Activated T-helper 17 cell treated with anti-CD3 and anti-CD28 coated beads, Interleukin-2, amount 50 U/mL, for 72 hours (primary cell): ENCODE data around the gene ENPP7. TPM values are rescaled to one million over a fixed set of nuclear protein-coding genes. Genes with fewer than 3 reads are reported as not detected.

Source experiments
- ATAC-seq: fragments of 150-1000 bp; cut with Tn5 transposase; replicated peaks from 2 replicates; pipeline ENCODE4 v1.10.0; 2021; ENCODE audit warnings: mild to moderate bottlenecking, moderate library complexity
- H3K27ac Mint-ChIP-seq: one replicate; pipeline ENCODE4 v1.8.0; 2022; ENCODE audit warnings: mixed read lengths
- H3K27me3 Mint-ChIP-seq: one replicate; pipeline ENCODE4 v1.8.0; 2022; ENCODE audit warnings: mixed read lengths
- H3K36me3 Mint-ChIP-seq: one replicate; pipeline ENCODE4 v1.8.0; 2022; ENCODE audit warnings: low read depth, mild to moderate bottlenecking, mixed read lengths
- H3K4me1 Mint-ChIP-seq: one replicate; pipeline ENCODE4 v1.8.0; 2022; ENCODE audit warnings: mixed read lengths
- H3K4me3 Mint-ChIP-seq: one replicate; pipeline ENCODE4 v1.8.0; 2022; ENCODE audit warnings: mild to moderate bottlenecking, mixed read lengths
- H3K9me3 Mint-ChIP-seq: one replicate; pipeline ENCODE4 v1.8.0; 2022; ENCODE audit warnings: mixed read lengths
- total RNA-seq, 2 donors: library from RNA; stranded (reverse); gene quantifications; one replicate each; pipeline ENCODE4 v1.2.3, GENCODE V29; 2022

Gene ENPP7
- total RNA-seq, 2 donors from 2014 or later = 0.50 TPM; not detected in 1

DNA sequence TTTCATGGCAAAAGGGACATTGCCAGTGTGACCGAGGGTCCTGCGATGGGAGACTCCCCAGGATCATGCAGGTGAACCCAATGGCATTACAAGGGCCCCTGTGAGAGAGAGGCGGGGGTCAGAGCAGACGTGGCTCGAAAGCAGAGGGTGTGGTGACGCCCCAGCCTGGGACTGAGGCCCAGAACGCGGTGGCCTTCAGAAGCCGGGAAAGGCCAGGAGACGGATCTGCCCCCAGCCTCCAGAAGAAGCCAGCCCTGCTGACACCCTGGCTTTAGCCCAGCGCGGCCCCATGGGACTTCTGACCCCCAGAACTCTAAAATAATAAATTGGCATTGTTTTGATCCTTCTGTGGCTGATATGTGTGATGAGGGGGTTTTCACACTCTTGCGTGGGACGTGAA is 17.4 kb upstream of the ENPP7 start:
- peaks cover 12% of the 10 kb centered on the region for H3K27me3 Mint-ChIP-seq
- no peak overlapping the region for H3K27ac Mint-ChIP-seq
- H3K36me3 Mint-ChIP-seq = no peaks in the 10 kb centered on the region
- H3K4me3 Mint-ChIP-seq = no peak overlapping the region
- ATAC-seq = no peak
- H3K9me3 Mint-ChIP-seq = no peaks in the 10 kb centered on the region
- no peaks in the 10 kb centered on the region for H3K4me1 Mint-ChIP-seq

DNA sequence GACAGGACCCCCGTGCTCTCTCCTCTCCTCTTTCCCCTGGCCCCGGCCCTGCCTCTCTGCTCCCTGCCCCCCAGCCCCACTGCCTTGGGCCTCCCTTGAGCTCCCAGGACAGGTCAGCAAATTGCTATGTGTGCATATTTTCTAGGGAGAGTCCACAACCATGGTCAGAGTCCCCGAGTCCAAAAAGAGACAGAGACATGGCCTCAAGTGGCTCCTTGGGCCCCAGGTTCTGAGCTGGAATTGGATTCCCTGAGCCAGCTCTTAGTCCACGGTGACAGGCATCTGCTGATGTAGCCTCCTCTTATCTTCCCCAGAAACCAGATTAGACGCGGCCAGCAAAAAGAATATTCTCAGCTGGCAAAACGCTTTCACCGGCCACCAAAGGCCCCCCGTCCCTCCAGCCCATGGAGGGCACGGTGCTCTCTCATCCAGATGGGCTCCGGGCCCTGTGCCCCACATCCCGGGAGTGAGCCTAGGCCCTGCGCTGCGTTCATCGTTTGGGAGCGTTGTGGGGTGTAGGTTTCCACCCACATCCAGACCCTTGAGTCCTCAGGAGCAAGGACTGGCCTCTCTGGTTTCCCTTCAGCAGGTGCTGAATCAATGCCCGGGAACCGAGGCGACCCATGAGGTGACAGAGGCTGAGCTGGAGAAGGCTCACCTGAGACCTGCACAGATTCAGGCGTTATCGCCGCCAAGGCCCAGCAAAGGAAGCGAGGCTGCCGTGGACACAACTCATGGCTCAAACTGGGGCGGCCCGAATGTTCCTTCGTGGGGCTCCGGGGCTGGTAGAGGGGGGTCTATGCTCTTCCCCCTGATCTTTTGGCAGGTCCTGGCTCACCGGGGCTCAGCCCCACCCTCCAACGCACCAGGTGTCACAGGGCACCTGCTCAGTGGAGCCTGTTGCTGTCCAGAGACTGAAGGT is 16.3 kb upstream of the ENPP7 start:
- no peaks in the 10 kb centered on the region for H3K4me1 Mint-ChIP-seq
- H3K27me3 Mint-ChIP-seq = peaks cover 12% of the 10 kb centered on the region
- ATAC-seq = no peak
- no peak overlapping the region for H3K27ac Mint-ChIP-seq
- H3K9me3 Mint-ChIP-seq = no peaks in the 10 kb centered on the region
- H3K4me3 Mint-ChIP-seq = no peak overlapping the region
- H3K36me3 Mint-ChIP-seq = no peaks in the 10 kb centered on the region

DNA sequence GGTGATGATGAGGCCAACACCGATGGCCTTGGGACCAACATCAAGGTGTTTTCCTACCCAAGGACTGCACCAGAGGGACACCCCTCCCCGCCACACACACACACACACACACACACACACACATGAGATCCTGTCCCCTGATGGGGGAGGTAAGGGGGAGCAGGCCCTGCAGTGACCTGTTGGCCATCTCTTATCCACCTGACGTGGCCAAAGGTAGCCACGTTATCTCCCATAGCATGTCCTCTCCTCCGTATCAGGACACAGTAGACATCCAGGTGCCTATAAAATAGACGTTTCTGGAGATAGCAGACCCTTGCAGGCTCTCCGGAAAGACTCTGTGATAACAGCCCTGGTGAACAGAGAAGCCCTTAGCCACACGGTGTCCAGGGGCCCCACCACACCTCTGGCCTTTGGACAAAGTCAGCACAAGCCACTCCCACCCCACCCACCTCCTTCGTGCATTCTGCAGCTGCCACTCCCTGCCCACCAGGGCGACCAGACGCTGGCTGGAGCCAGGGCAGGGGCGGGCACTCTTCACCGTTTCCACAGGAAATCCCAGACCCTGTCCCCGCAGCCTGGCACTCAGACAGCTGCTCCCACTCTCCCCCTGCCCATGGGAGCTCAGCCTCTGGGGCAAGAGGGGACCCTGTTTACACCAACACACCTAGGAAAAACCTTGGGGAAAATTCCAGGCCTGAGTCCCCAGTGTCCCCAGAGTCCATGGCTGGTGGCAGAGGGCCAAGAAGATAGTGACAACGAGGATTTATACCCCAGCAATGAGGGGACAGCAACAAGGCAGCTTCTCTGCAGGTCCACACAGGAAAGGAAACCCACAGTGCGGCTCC is 15.4 kb upstream of the ENPP7 start:
- Mint-ChIP-seq H3K36me3 (no peaks in the 10 kb centered on the region), H3K4me1 (peaks cover 3% of the 10 kb centered on the region), H3K27ac (no peak overlapping the region), H3K9me3 (no peaks in the 10 kb centered on the region), H3K4me3 (no peak overlapping the region), H3K27me3 (peaks cover 15% of the 10 kb centered on the region)
- no peak for ATAC-seq

DNA sequence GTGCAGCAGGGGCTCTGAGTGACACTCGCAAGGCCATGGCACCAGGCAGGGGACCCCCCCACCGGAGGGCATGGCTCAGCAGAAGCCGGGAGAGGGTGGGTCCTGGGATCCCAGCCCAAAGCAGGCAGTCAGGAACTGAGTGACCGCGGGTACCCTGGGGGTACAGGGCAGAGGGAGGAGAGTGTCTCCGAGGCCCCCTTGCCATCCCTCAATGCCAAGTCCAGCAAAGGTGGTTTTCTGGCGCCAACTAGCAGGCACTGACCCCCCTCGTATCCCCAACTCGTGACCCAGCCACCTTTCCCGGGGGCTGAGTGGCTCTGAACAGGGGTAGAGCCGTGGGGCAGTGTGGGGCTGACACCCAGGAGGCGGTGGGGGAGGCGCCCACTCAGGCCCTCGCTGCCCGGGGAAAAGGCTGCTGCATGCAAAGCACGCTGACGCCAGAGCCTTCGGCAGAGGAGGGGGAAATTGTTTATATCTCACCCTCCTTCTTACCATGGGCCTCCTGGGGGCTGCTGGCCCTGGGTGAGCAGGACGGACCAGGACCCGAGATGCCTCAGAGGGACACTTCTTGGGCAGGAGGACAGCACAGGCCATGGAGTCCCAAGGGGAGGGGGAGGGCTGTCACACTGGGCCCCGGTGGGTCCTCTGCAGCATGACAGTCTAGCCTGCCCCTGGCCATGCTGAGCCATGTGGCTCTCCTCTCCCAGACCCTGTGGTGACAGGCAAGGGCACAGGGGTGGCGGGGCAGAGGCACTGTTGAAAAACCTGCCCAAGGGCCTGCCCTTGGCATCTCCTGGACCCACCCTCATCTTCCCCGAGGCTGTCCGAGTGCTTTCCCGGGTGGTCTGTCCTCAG is 14.6 kb upstream of the ENPP7 start:
- Mint-ChIP-seq H3K9me3 (no peaks in the 10 kb centered on the region), H3K4me1 (peaks cover 3% of the 10 kb centered on the region), H3K27ac (no peak overlapping the region), H3K36me3 (no peaks in the 10 kb centered on the region), H3K4me3 (no peak overlapping the region), H3K27me3 (peaks cover 15% of the 10 kb centered on the region)
- no peak for ATAC-seq

DNA sequence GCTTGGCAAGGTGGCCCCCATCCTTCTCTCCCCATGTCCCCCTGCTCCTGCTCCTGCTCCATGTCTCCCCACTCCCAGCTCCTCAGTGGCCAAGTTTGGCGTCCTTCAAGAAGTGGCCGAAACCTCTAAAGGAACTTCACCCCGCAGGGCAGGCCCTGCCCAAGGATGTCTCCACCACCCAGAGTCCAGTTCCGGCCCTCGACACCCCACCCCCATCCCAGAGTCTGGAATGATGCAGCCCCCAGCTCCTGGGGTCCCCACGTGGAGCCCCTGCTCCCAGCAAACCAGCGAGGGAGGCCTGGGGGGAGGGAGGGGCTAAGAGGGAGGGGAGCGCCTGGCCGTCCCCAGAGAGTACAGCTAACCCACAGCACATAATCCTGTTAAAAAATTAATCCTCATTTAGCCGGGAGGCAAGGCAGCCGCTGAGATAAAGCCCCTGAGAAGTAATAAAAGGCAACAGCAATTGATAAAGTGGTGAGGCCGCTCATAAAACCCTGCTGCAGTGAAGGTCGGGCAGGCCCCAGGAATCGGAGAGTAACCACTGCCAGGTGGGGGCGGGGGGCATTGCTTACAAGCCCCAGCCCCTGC is 9.9 kb upstream of the ENPP7 start:
- Mint-ChIP-seq H3K9me3 (no peaks in the 10 kb centered on the region), H3K27me3 (peaks cover 5% of the 10 kb centered on the region), H3K27ac (no peak overlapping the region), H3K4me1 (peaks cover 3% of the 10 kb centered on the region), H3K36me3 (no peaks in the 10 kb centered on the region), H3K4me3 (no peak overlapping the region)
- ATAC-seq = no peak

DNA sequence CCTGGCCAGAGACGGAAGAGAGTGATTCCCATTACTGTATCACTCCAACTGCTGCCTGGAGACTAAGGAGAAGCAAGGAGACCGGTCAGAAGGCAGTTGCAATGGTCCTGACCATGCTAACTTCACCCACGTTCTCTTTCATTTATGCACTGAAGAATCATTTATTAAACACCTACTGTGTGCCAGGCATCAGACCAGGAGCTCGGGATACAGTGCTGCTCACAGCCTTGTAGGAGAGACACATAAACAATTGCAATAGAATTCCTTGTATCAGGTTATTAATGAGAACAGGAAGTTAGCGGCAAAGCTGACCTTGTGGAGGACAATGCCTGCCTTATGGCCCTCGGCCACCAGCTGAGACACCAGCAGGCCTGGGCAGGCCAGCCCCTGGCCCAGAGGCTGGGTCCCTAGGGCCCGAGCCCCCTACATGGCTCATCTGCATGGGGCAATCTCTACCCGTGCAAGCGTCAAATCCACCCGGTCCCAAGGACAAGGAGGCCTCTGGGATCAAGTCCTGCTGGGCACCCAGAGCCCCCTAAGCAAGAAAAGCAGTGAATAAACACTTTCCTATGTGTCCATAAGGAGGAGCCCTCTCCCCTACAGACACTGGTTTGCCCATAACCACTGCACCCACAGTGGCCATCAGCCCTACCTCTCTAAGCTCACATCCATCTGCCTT is 8.6 kb upstream of the ENPP7 start:
- no peak for ATAC-seq
- H3K4me3 Mint-ChIP-seq = no peak overlapping the region
- peaks cover 3% of the 10 kb centered on the region for H3K4me1 Mint-ChIP-seq
- H3K9me3 Mint-ChIP-seq = no peaks in the 10 kb centered on the region
- no peak overlapping the region for H3K27ac Mint-ChIP-seq
- no peaks in the 10 kb centered on the region for H3K36me3 Mint-ChIP-seq
- peaks cover 5% of the 10 kb centered on the region for H3K27me3 Mint-ChIP-seq

DNA sequence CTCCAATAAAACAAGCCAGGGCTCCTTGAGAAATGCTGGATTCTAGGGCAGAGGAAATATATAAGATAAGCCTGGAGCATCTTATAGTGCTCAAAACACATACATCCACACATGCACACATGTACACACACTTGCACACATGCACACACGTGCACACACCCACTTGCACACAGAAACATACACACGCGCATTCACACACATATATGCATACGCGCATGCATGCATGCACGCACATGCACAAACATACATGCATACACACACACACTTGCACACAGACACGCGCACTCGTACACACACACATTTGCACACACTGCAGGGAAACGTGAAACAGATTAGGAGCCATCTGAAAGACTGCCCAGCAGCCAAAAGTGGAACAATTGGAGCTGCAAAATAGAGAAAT is 8.0 kb upstream of the ENPP7 start:
- Mint-ChIP-seq H3K9me3 (no peaks in the 10 kb centered on the region), H3K27me3 (peaks cover 5% of the 10 kb centered on the region), H3K4me3 (no peak overlapping the region), H3K27ac (no peak overlapping the region), H3K36me3 (no peaks in the 10 kb centered on the region), H3K4me1 (peaks cover 3% of the 10 kb centered on the region)
- no peak for ATAC-seq

DNA sequence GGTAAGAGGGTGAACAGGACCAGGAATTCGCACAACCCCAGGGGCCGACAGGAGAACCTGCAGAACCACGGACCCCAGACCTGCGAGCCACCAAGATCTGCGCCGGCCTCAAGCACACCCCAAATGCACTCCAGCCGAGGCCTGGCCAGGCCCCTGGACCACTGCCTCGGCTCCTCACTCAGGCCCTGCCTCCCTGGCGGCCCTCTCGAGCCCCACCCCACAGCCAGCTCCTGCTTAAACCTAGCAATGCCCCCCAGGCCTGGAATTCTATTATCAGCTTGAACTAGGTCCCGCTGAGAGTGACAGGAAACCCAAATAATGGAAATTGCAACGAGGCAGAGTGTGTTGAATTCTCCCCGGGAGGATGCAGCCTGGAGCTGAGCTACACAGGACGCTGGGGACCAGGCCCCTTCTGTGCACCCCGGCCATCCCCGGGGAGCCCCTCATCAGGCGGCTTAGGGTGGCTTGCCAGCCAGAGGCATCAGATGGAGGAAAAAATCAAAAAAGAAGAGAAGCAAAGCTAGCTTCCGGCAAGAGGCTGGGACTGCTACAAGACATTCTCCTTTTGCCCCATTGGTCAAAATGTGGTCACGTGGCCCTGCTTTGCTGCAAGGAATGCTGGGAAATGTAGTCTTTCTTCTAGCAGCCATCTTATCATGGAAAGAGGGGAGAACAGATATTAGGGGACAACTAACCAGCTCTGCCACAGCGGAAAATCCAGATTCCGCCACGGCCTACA is 2.4 kb upstream of the ENPP7 start:
- H3K27ac Mint-ChIP-seq = peak overlapping the region; percentile 78
- H3K27me3 Mint-ChIP-seq = no peaks in the 10 kb centered on the region
- H3K9me3 Mint-ChIP-seq = no peaks in the 10 kb centered on the region
- H3K4me1 Mint-ChIP-seq = peaks cover 13% of the 10 kb centered on the region
- H3K36me3 Mint-ChIP-seq = no peaks in the 10 kb centered on the region
- peak; percentile 88 for ATAC-seq
- H3K4me3 Mint-ChIP-seq = peak overlapping the region; percentile 66

DNA sequence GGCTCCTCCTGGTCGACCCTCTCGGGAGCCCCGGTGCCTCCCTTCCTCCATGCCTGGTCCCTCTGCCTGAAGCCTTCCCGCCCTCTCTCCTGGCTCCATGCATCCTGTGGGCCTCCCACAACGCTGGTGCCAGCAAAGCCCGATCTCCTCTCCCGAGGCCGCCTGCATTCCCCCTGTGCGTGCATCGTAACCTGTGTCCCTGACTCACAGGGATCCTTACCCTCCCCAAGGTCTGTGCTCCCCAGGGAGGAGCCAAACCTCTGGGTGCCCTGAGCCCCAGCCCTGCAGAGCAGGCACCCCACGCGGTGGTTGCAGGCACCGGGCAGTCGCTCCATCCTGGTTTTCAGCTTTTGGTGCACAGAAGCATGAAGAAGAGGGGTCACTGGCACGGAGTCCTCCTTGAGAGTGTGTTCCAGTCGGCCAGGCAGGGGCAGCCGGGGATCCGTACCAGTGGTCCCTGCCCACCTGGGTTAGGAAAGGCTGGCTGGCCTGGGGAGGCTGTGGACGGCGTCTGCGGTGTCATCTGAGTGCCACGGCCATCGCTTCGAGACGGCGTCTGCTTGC is 1.8 kb upstream of the ENPP7 start:
- Mint-ChIP-seq H3K27me3 (no peaks in the 10 kb centered on the region), H3K36me3 (no peaks in the 10 kb centered on the region), H3K27ac (peak overlapping the region; percentile 3), H3K4me1 (peaks cover 13% of the 10 kb centered on the region), H3K9me3 (no peaks in the 10 kb centered on the region), H3K4me3 (peak overlapping the region; percentile 66)
- peak; percentile 8 for ATAC-seq

DNA sequence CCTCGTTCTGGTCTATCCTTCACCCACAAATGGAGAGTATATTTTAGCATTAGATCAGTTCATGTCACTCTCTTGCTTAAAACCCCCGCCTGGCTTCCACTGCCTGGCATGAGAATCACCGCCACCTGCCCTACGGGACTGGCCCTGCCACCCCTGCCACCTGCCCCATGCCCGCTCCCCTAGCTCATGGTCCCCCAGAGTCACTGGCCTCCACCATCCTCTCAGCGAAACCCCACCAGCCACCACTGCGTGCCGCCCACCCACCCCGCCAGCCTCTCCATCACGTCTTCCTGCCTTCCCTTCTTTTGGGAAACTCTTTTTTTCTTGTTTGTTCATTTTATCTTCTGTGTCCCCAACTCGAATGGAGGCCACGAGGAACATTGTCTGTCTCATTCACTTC is 982 bp upstream of the ENPP7 start:
- no peaks in the 10 kb centered on the region for H3K27me3 Mint-ChIP-seq
- peak overlapping the region; percentile 66 for H3K4me3 Mint-ChIP-seq
- H3K36me3 Mint-ChIP-seq = no peaks in the 10 kb centered on the region
- ATAC-seq = no peak
- peaks cover 13% of the 10 kb centered on the region for H3K4me1 Mint-ChIP-seq
- H3K9me3 Mint-ChIP-seq = no peaks in the 10 kb centered on the region
- peak overlapping the region; percentile 3 for H3K27ac Mint-ChIP-seq

DNA sequence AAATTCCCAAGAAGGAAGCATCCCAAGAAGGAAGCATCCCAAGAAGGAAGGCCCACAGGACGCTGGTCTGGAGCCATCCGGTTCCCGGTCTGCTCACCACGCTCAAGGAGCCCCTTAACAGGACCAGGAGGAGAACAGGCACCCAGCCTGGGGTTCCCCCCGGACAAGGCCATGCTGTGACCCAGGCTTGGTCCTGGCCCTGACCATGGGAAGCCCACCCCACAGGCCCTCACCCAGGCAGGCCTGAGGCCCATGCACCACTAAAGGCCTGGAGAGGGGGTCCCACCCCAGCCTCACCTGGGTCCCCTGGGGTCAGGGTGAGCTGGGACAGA is 340 bp upstream of the ENPP7 start:
- H3K27me3 Mint-ChIP-seq = no peaks in the 10 kb centered on the region
- H3K27ac Mint-ChIP-seq = no peak overlapping the region

DNA sequence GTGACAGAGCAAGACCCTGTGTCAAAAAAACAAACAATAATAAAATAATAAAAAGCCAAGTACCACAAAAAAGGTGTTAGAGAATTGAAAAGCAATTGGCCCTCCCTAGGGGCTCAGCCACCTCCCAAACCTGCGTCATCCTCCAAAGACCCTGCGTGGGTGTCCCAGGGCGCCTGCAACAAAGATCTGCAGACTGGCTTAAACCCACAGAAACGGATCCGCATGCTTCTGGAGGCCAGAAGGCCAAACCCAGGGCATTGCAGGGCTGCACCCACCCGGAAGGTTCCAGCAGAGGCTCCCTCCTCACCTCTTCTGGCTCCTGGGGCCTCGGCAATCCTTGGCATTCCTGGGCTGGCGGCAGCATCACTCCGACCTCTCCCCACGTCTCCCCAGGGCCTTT is 1.5 kb downstream of the ENPP7 start:
- peak overlapping the region; percentile 84 for H3K4me3 Mint-ChIP-seq
- no peak for ATAC-seq
- H3K27ac Mint-ChIP-seq = no peak overlapping the region
- H3K27me3 Mint-ChIP-seq = peaks cover 4% of the 10 kb centered on the region
- no peaks in the 10 kb centered on the region for H3K36me3 Mint-ChIP-seq
- H3K9me3 Mint-ChIP-seq = no peaks in the 10 kb centered on the region
- H3K4me1 Mint-ChIP-seq = peaks cover 13% of the 10 kb centered on the region

More for the DNA sequence above, 340 bp upstream of the ENPP7 start:
- peaks cover 13% of the 10 kb centered on the region for H3K4me1 Mint-ChIP-seq
- H3K36me3 Mint-ChIP-seq = no peaks in the 10 kb centered on the region
- no peak overlapping the region for H3K4me3 Mint-ChIP-seq
- no peaks in the 10 kb centered on the region for H3K9me3 Mint-ChIP-seq
- ATAC-seq = no peak
